Endodermal cell (in vitro differentiated cells): Measurements from ENCODE around the gene TIGD2. TPM values are rescaled to one million over a fixed set of nuclear protein-coding genes. Genes with fewer than 3 reads are reported as not detected.

Experiments used
- DNase-seq: peaks from one replicate; pipeline ENCODE4 v3.0.0-alpha.2; 2017
- H3K27ac ChIP-seq: 2 replicates; pipeline ENCODE4 v1.5.1; 2013; ENCODE audit warnings: mild to moderate bottlenecking, low read depth, low read length, moderate library complexity
- H3K27me3 ChIP-seq: 2 replicates; pipeline ENCODE4 v1.6.1; 2013; ENCODE audit warnings: mild to moderate bottlenecking, low read length, moderate library complexity; ENCODE audit not compliant: insufficient read depth, control insufficient read depth, poor library complexity, severe bottlenecking
- H3K36me3 ChIP-seq: 2 replicates; pipeline ENCODE4 v1.7.0; 2013; ENCODE audit warnings: mild to moderate bottlenecking, low read length, moderate library complexity; ENCODE audit not compliant: control insufficient read depth, insufficient read depth
- H3K4me1 ChIP-seq: one replicate; pipeline ENCODE4 v1.7.0; 2013; ENCODE audit warnings: low read length; ENCODE audit not compliant: control insufficient read depth, insufficient read depth
- H3K4me3 ChIP-seq: 2 replicates; pipeline ENCODE4 v1.5.1; 2013; ENCODE audit warnings: mild to moderate bottlenecking, low read length, moderate library complexity
- H3K9ac ChIP-seq: 2 replicates; pipeline ENCODE4 v1.6.1; 2013; ENCODE audit warnings: mild to moderate bottlenecking, low read length, moderate library complexity; ENCODE audit not compliant: poor library complexity, severe bottlenecking; ENCODE audit errors: extremely low read depth
- H3K9me3 ChIP-seq: 2 replicates; pipeline ENCODE4 v1.6.1; 2013; ENCODE audit warnings: mild to moderate bottlenecking, low read length, moderate library complexity; ENCODE audit not compliant: control insufficient read depth
- H3K27ac Mint-ChIP-seq: 2 replicates; pipeline ENCODE4 v1.8.0; 2020; ENCODE audit warnings: mixed read lengths
- H3K27me3 Mint-ChIP-seq: 2 replicates; pipeline ENCODE4 v1.8.0; 2021; ENCODE audit warnings: mild to moderate bottlenecking, mixed read lengths; ENCODE audit not compliant: insufficient read depth
- H3K36me3 Mint-ChIP-seq: 2 replicates; pipeline ENCODE4 v1.8.0; 2020; ENCODE audit warnings: low read depth, mixed read lengths
- H3K4me1 Mint-ChIP-seq: 2 replicates; pipeline ENCODE4 v1.8.0; 2020; ENCODE audit warnings: mixed read lengths
- H3K4me3 Mint-ChIP-seq: 2 replicates; pipeline ENCODE4 v1.8.0; 2020; ENCODE audit warnings: mild to moderate bottlenecking, moderate library complexity, mixed read lengths
- H3K9me3 Mint-ChIP-seq: 2 replicates; pipeline ENCODE4 v1.8.0; 2020; ENCODE audit warnings: mild to moderate bottlenecking, mixed read lengths
- CTCF ChIP-seq: fragments of 200-600 bp; sonication (generic); conservative IDR thresholded peaks from 2 replicates; pipeline ENCODE4 v1.5.0; 2021; ENCODE audit warnings: antibody characterized with exemption, mild to moderate bottlenecking
- WGBS, 2 experiments: methylation state at CpG; one replicate each; pipeline versions ENCODE4 v1.1.5 to v1.1.7; 2013; ENCODE audit warnings: missing lambda C conversion rate in 2 of 2, mixed read lengths in 1 of 2; ENCODE audit not compliant: insufficient coverage in 1 of 2, insufficient read length in 1 of 2; 5-methylcytosine and 5-hydroxymethylcytosine counted together
- long read RNA-seq, 4 experiments: library from polyadenylated mRNA in 2 of 4; library from RNA in 1 of 4; library from capped mRNA in 1 of 4; stranded (forward) in 3 of 4; unstranded in 1 of 4; transcript quantifications; one replicate each; pipeline ENCODE4 v2.0.0, GENCODE V29; 2020 to 2021; ENCODE audit warnings: inconsistent platforms in 1 of 4
- polyA plus RNA-seq, 2 experiments: library from polyadenylated mRNA; stranded (reverse); fragments of 50-300 nt; gene quantifications; one replicate each; pipeline ENCODE4 v1.2.3, GENCODE V29; 2013
- total RNA-seq, 2 donors: library from RNA; stranded (reverse); fragmentation: NEBNext Ultra II Directional in 1 of 2; extraction: Animal tissue kit (Norgen Biotek cat#: 25700) in 1 of 2; gene quantifications; 2 replicates in 1 of 2; 3 replicates in 1 of 2; pipeline ENCODE4 v1.2.1, GENCODE V29; 2021

Gene TIGD2
- total RNA-seq: 10 to 100 TPM; 11.7 to 15.1 TPM
- 6.1 TPM for polyA plus RNA-seq (2013, experiment 1 of 2)
- 7.1 TPM for polyA plus RNA-seq (2013, experiment 2 of 2)
- long read RNA-seq, experiment 1, partial matches to known transcripts: 0 of 7 reads
- long read RNA-seq, experiment 1, other reads (novel, unspliced or antisense): 0 of 7 reads
- long read RNA-seq, experiment 2, transcript TIGD2-202 (2 exons, 3,217 nt): major isoform, 20 of 26 reads
- long read RNA-seq, experiment 2, transcript TIGD2-201 (1 exons, 2,083 nt): minor isoform, 6 of 26 reads
- long read RNA-seq, experiment 2, partial matches to known transcripts: 0 of 26 reads
- long read RNA-seq, experiment 2, other reads (novel, unspliced or antisense): 0 of 26 reads
- long read RNA-seq, experiment 3, transcript TIGD2-202 (2 exons, 3,217 nt): major isoform, 53 of 59 reads
- long read RNA-seq, experiment 3, partial matches to known transcripts: 0 of 59 reads
- long read RNA-seq, experiment 3, other reads (novel, unspliced or antisense): 4 of 59 reads
- long read RNA-seq, experiment 4, partial matches to known transcripts: 0 of 3 reads
- long read RNA-seq, experiment 4, other reads (novel, unspliced or antisense): 0 of 3 reads

- no peak within 1 kb of the TSS for H3K27ac ChIP-seq
- peak; percentile 97 for TF ChIP-seq CTCF
Observed at GRCh38 chr4:89110986-89111832, at the start of gene TIGD2. Gene TIGD2 (plus strand): TSS chr4:89111533. CDS start chr4:89112975, 1,442 bp downstream.

GRCh38 chr4:89064848-89065247, 46.5 kb upstream of the TIGD2 start:
- Histone ChIP-seq H3K4me1 (no peaks in the 10 kb centered on the region), H3K9me3 (peaks cover 21% of the 10 kb centered on the region), H3K27ac (no peak overlapping the region), H3K27me3 (no peaks in the 10 kb centered on the region), H3K4me3 (no peak overlapping the region), H3K36me3 (no peaks in the 10 kb centered on the region), H3K9ac (no peak overlapping the region)
- Mint-ChIP-seq H3K4me3 (no peak overlapping the region), H3K27me3 (peaks cover 5% of the 10 kb centered on the region), H3K4me1 (no peaks in the 10 kb centered on the region), H3K9me3 (peaks cover 26% of the 10 kb centered on the region), H3K36me3 (no peaks in the 10 kb centered on the region), H3K27ac (no peak overlapping the region)
- DNase-seq: no peak
- TF ChIP-seq CTCF: no peak
- 51 to 89% methylated on average over 1 to 3 of the region's 3 CpGs for WGBS, 2 experiments

More at GRCh38 chr4:89110986-89111832, at the start of gene TIGD2:
- Histone ChIP-seq H3K9me3 (no peaks in the 10 kb centered on the region), H3K27me3 (peaks cover 15% of the 10 kb centered on the region), H3K36me3 (peaks cover 17% of the 10 kb centered on the region), H3K4me1 (peaks cover 9% of the 10 kb centered on the region), H3K9ac (peak within 1 kb of the TSS; percentile 70), H3K4me3 (peak within 1 kb of the TSS; percentile 93)
- H3K4me1 Mint-ChIP-seq: peaks cover 15% of the 10 kb centered on the region
- H3K4me3 Mint-ChIP-seq: peak within 1 kb of the TSS; percentile 80
- WGBS, 2 experiments: 0% methylated on average over 28 to 101 of the region's 101 CpGs
- DNase-seq: peak; percentile 94
- H3K27ac Mint-ChIP-seq: peak within 1 kb of the TSS; percentile 82
- peaks cover 24% of the 10 kb centered on the region for H3K36me3 Mint-ChIP-seq
- H3K9me3 Mint-ChIP-seq: peaks cover 7% of the 10 kb centered on the region
- peaks cover 29% of the 10 kb centered on the region for H3K27me3 Mint-ChIP-seq

- Histone ChIP-seq H3K9me3 (peaks cover 21% of the 10 kb centered on the region), H3K4me1 (no peaks in the 10 kb centered on the region), H3K9ac (no peak overlapping the region), H3K27ac (no peak overlapping the region), H3K36me3 (no peaks in the 10 kb centered on the region), H3K27me3 (no peaks in the 10 kb centered on the region), H3K4me3 (no peak overlapping the region)
- peaks cover 18% of the 10 kb centered on the region for H3K9me3 Mint-ChIP-seq
- H3K4me3 Mint-ChIP-seq: no peak overlapping the region
- H3K4me1 Mint-ChIP-seq: no peaks in the 10 kb centered on the region
- H3K27me3 Mint-ChIP-seq: no peaks in the 10 kb centered on the region
- TF ChIP-seq CTCF: no peak
- DNase-seq: no peak
- H3K27ac Mint-ChIP-seq: no peak overlapping the region
- no peaks in the 10 kb centered on the region for H3K36me3 Mint-ChIP-seq
Observed at GRCh38 chr4:89067417-89067816, 43.9 kb upstream of the TIGD2 start.
